CD4-positive, alpha-beta T cell treated with Interleukin-6 for 4 hours (primary cell): ENCODE data around the gene PTPRN2.

ENCODE experiments used
- DNase-seq: peaks from one replicate; pipeline ENCODE4 v3.0.0-alpha.2; 2020; ENCODE audit warnings: mixed read lengths

PTPRN2 gene

GRCh38 chr7:157813741-157814661, 773.6 kb downstream of the PTPRN2 start:
- DNase-seq: no peak

- DNase-seq: no peak
Observed at GRCh38 chr7:157813053-157813452, 774.6 kb downstream of the PTPRN2 start.

GRCh38 chr7:157811946-157812345, 775.7 kb downstream of the PTPRN2 start:
- no peak for DNase-seq

- no peak for DNase-seq
Observed at GRCh38 chr7:157809863-157810851, 777.5 kb downstream of the PTPRN2 start.

- DNase-seq: no peak
Observed at GRCh38 chr7:157809154-157809862, 778.3 kb downstream of the PTPRN2 start.

- DNase-seq: no peak
Observed at GRCh38 chr7:157808042-157808441, 779.6 kb downstream of the PTPRN2 start.

GRCh38 chr7:157807510-157807909, 780.1 kb downstream of the PTPRN2 start:
- no peak for DNase-seq

GRCh38 chr7:157806711-157807110, 780.9 kb downstream of the PTPRN2 start:
- DNase-seq: no peak

GRCh38 chr7:157805713-157806112, 781.9 kb downstream of the PTPRN2 start:
- no peak for DNase-seq

GRCh38 chr7:157803906-157804305, 783.7 kb downstream of the PTPRN2 start:
- no peak for DNase-seq

- DNase-seq: no peak
Observed at GRCh38 chr7:157801971-157802675, 785.5 kb downstream of the PTPRN2 start.

- DNase-seq: no peak
Observed at GRCh38 chr7:157801113-157801512, 786.5 kb downstream of the PTPRN2 start.

- DNase-seq: no peak
Observed at GRCh38 chr7:157800281-157800680, 787.3 kb downstream of the PTPRN2 start.

- DNase-seq: no peak
Observed at GRCh38 chr7:157799076-157799685, 788.4 kb downstream of the PTPRN2 start.

- no peak for DNase-seq
Observed at GRCh38 chr7:157797361-157797760, 790.3 kb downstream of the PTPRN2 start.

GRCh38 chr7:157796846-157797245, 790.8 kb downstream of the PTPRN2 start:
- no peak for DNase-seq

- no peak for DNase-seq
Observed at GRCh38 chr7:157795643-157796042, 792.0 kb downstream of the PTPRN2 start.

GRCh38 chr7:157795199-157795598, 792.4 kb downstream of the PTPRN2 start:
- DNase-seq: no peak

- DNase-seq: no peak
Observed at GRCh38 chr7:157794746-157795065, 792.9 kb downstream of the PTPRN2 start.

- no peak for DNase-seq
Observed at GRCh38 chr7:157793973-157794745, 793.5 kb downstream of the PTPRN2 start.

- DNase-seq: no peak
Observed at GRCh38 chr7:157793087-157793353, 794.6 kb downstream of the PTPRN2 start.
